Measurements from ENCODE around the gene ARL15. TPM values are rescaled to one million over a fixed set of nuclear protein-coding genes. Genes with fewer than 3 reads are reported as not detected.

Gene ARL15
- total and polyA plus RNA-seq, 9 of the 15 experiments (the other 6 are each of a cell fraction or from before 2014, with no cell fraction given), result 18.5 to 80.4 (median 57.0) TPM

DNA sequence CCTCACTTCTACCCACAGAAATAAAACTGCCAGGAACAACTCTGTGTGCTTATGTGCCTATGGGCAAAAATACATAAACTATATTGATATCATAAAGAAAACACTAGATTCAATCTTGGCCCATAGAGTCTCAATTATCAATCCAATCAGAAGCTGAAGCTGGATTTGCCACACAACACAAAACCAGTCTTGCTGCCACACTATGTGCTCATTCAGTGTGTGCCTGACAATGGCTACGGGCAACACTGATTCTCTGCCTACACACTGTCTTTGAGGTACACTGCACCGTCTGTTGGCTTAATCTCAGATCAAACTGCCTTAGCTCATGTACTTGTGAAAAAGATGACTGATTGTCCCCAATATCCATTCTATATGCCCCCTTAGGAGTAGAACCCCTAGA, 35.4 kb downstream of the ARL15 start:
- Histone ChIP-seq H3K36me3 (ENCODE audit: control insufficient read depth, insufficient read depth, low read length) (peaks cover 33% of the 10 kb centered on the region), H2AFZ (ENCODE audit: low read depth, low read length) (no peak overlapping the region), H3K27me3 (ENCODE audit: control insufficient read depth in 2 of 2, insufficient read depth in 2 of 2, low read length in 2 of 2) (no peaks in the 10 kb centered on the region), H3K4me2 (ENCODE audit: insufficient read depth, low read length) (no peak overlapping the region), H3K27ac (ENCODE audit: extremely low read depth, low read depth, low read length) (no peak overlapping the region), H3K9me3 (replicated peaks; ENCODE audit: control insufficient read depth, insufficient read depth, low read depth, low read length) (no peaks in the 10 kb centered on the region), H3K4me1 (replicated peaks in 1 of 2; ENCODE audit: control insufficient read depth in 2 of 2, insufficient read depth in 2 of 2, low read length in 2 of 2) (peaks cover 10 to 42% of the 10 kb centered on the region in 2 experiments), H3K79me2 (ENCODE audit: control insufficient read depth, insufficient read depth, low read length) (peaks cover 94% of the 10 kb centered on the region), H3K9ac (ENCODE audit: insufficient read depth in 1 of 2, low read depth in 2 of 2, low read length in 2 of 2) (no peak overlapping the region), H3K9me1 (ENCODE audit: control insufficient read depth, insufficient read depth, low read length) (no peaks in the 10 kb centered on the region), H3K4me3 (no peak overlapping the region), H4K20me1 (replicated peaks; ENCODE audit: control insufficient read depth, insufficient read depth, low read length) (peaks cover 6% of the 10 kb centered on the region; the same call in 1 of the 2 replicates)
- FAIRE-seq (no peak), ATAC-seq (no peak), DNase-seq (ENCODE audit: extremely low read depth in 1 of 4, low spot score in 3 of 4) (no peak)
- CTCF ChIA-PET (ENCODE audit: low intra/inter-chr PET ratio), result no interaction called here
- POLR2A ChIA-PET, result interaction anchor here (1.0 to 1.5 kb wide), 3 partner anchors 13 to 38 kb away, joined by 5 to 6 read pairs (median 5); partner anchors contain the start of gene ARL15
- intact Hi-C loops (cut with micrococcal nuclease) (no loop called here), in situ Hi-C loops (cut with MboI) (loop anchor here (5.0 kb wide), 1 partner anchor 113 kb away; no protein-coding TSS in a partner anchor)
- BruUV-seq (replicated peaks), result no TSS peak
- TF ChIP-seq RAD21 (CRISPR knock-in tag; conservative IDR thresholded peaks at IDR 0.05 in 1 of 2, IDR thresholded peaks at IDR 0.05 in 1 of 2), result no peak
- peak; percentile 93 for TF ChIP-seq ZKSCAN1 (IDR thresholded peaks at IDR 0.05; ENCODE audit: low read depth, low read length)
- 89% methylated on average over 2 of the region's 2 CpGs for WGBS (ENCODE audit: insufficient coverage, low coverage, missing lambda C conversion rate)

DNA sequence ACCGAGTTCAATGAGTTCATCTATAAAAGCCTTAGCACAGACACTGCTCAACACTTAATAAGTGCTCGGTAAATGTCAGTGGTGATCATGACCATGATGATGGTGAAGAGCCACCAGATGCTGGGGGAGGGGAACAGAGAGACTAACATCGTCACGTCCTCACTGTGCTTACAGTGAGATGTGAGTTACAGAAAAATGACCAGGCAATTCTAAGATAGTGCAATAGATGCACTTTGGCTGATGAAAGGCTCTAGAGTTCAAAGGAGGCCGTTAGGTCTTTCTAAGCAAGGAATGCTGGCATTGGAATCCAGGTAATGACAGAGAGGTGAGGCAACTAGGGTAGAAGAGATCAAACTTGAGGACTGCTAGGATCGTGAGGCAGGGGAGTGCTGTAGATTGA, 36.7 kb downstream of the ARL15 start:
- Histone ChIP-seq H3K4me3 (no peak overlapping the region), H3K79me2 (ENCODE audit: control insufficient read depth, insufficient read depth, low read length) (peaks cover 89% of the 10 kb centered on the region), H2AFZ (ENCODE audit: low read depth, low read length) (peak overlapping the region; percentile 43; the same call in 1 of the 2 replicates), H3K9me1 (ENCODE audit: control insufficient read depth, insufficient read depth, low read length) (no peaks in the 10 kb centered on the region), H3K9ac (ENCODE audit: insufficient read depth in 1 of 2, low read depth in 2 of 2, low read length in 2 of 2) (peak overlapping the region; percentile 54 to 84; a peak in 3 of 4 replicates), H3K36me3 (ENCODE audit: control insufficient read depth, insufficient read depth, low read length) (peaks cover 24% of the 10 kb centered on the region; the same call in 2 of the 3 replicates), H3K27ac (ENCODE audit: extremely low read depth, low read depth, low read length) (peak overlapping the region; percentile 80), H3K4me2 (ENCODE audit: insufficient read depth, low read length) (peak overlapping the region; percentile 73), H3K27me3 (ENCODE audit: control insufficient read depth in 2 of 2, insufficient read depth in 2 of 2, low read length in 2 of 2) (no peaks in the 10 kb centered on the region), H3K9me3 (replicated peaks; ENCODE audit: control insufficient read depth, insufficient read depth, low read depth, low read length) (no peaks in the 10 kb centered on the region), H4K20me1 (replicated peaks; ENCODE audit: control insufficient read depth, insufficient read depth, low read length) (peaks cover 6% of the 10 kb centered on the region; the same call in 1 of the 2 replicates), H3K4me1 (replicated peaks in 1 of 2; ENCODE audit: control insufficient read depth in 2 of 2, insufficient read depth in 2 of 2, low read length in 2 of 2) (peaks cover 6 to 29% of the 10 kb centered on the region in 2 experiments)
- ChIA-PET POLR2A (no interaction called here), CTCF (ENCODE audit: low intra/inter-chr PET ratio) (no interaction called here)
- DNase-seq (ENCODE audit: extremely low read depth in 1 of 4, low spot score in 3 of 4), result peak in 2 of 4 experiments; percentile 47 to 66
- WGBS (ENCODE audit: insufficient coverage, low coverage, missing lambda C conversion rate), result 11% methylated on average over 6 of the region's 6 CpGs
- no TSS peak for BruUV-seq (replicated peaks)
- intact Hi-C loops (cut with micrococcal nuclease), result no loop called here
- in situ Hi-C loops (cut with MboI), result loop anchor here (5.0 kb wide), 1 partner anchor 111 kb away; no protein-coding TSS in a partner anchor
- peak; percentile 90 for ATAC-seq
- peak; percentile 82 for FAIRE-seq
- TF ChIP-seq RUNX1 (IDR thresholded peaks at IDR 0.05; ENCODE audit: low read depth), result no peak
- TF ChIP-seq ZNF592 (IDR thresholded peaks at IDR 0.05), result peak; percentile 60; the same call in 1 of the 2 replicates
- no peak for TF ChIP-seq HMG20B (CRISPR knock-in tag; IDR thresholded peaks at IDR 0.05)
- TF ChIP-seq, protein P1, sequence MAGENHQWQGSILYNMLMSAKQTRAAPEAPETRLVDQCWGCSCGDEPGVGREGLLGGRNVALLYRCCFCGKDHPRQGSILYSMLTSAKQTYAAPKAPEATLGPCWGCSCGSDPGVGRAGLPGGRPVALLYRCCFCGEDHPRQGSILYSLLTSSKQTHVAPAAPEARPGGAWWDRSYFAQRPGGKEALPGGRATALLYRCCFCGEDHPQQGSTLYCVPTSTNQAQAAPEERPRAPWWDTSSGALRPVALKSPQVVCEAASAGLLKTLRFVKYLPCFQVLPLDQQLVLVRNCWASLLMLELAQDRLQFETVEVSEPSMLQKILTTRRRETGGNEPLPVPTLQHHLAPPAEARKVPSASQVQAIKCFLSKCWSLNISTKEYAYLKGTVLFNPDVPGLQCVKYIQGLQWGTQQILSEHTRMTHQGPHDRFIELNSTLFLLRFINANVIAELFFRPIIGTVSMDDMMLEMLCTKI (IDR thresholded peaks at IDR 0.05; ENCODE audit: partially characterized antibody), result no peak
- TF ChIP-seq RCOR1 (IDR thresholded peaks at IDR 0.05; ENCODE audit: borderline replicate concordance in 1 of 2, low read depth in 2 of 2, low read length in 2 of 2), result peak in 1 of 2 experiments; percentile 52; a peak in 1 of 4 replicates
- TF ChIP-seq LCOR (CRISPR knock-in tag; IDR thresholded peaks at IDR 0.05), result no peak

Data from K562 (cell line).